ENCODE measurements around the gene ABTB2.
"Not testable (repeated sequence)": the region's sequence is repeated elsewhere in the genome, so short reads cannot be mapped to it uniquely, and the experiment has no call there.

Gene ABTB2

DNA sequence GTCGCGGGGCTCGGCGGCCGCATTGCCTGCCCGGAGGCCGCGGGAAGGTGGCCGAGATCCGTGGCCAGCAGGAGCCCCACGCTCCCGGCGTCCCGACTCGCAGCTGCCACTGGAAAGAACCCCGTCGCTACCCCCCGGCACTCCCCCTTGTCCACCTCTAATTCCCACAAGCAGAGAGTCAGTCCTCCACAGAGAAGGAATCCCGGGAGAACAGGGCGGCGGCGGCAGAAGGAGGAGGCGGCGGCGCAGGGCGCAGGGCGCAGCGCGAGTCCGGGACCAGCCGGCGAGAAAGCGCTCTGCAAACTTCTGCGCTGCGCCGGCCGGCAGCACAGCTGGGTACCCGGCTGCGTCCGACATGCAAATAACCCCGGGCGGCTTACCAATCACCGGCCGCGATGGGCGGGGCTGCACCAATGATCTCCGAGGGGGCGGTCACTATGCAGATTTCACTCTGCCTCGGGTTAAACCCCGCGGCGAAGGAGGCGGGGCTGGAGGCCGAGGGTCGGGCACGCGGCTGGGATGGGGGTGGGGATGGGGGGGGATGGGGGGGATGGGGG, at the start of gene ABTB2:
TSS of gene ABTB2 (minus strand) at position 310 of the 557 bp plus-strand sequence.
- H3K4me1 Mint-ChIP-seq, result peaks cover 24% of the 10 kb centered on the region
- DNase-seq (peak; percentile 98), ATAC-seq (peak; percentile 92)
- peak within 1 kb of the TSS; percentile 85 for H3K4me3 Mint-ChIP-seq
- no peaks in the 10 kb centered on the region for H3K9me3 Mint-ChIP-seq
- peaks cover 56% of the 10 kb centered on the region for H3K27me3 Mint-ChIP-seq
- H3K27ac Mint-ChIP-seq, result peak within 1 kb of the TSS; percentile 49
- peaks cover 5% of the 10 kb centered on the region for H3K36me3 Mint-ChIP-seq (ENCODE audit: low read depth)

DNA sequence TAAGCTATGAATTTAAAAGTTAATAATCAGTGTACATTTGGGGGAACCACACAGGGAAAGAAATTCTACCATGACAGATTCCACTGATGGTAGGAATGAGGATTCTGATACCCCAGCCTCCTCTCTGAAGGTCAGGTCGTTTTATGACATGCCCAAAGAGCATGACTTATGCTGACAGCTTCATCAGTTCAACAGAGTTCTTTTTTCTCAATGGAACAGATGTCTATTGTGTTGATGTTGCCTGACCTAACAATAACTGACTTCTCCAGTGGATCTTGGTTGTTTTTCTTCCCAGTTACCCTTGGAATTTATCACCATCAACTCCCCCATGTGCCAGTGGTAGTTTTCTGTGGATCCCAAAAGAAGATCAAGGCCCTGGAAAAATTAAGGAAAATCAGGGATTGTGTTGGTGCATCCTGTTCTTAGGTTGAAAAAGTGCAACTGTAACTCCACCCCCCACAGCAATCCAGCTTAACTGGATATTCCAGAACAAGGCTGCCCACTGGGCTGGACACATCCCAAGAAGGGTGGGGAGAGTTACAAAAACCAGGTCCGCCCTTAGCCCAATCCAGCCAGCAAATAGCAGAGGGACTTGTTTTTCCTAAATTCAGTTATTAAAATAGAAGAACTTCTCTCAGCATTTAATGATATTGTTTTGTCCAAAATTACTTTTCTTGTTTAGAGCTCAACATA, 49.5 kb upstream of the ABTB2 start:
- Mint-ChIP-seq H3K9me3 (no peaks in the 10 kb centered on the region), H3K36me3 (ENCODE audit: low read depth) (peaks cover 2% of the 10 kb centered on the region), H3K27ac (no peak overlapping the region), H3K4me3 (no peak overlapping the region), H3K27me3 (peaks cover 37% of the 10 kb centered on the region), H3K4me1 (peaks cover 18% of the 10 kb centered on the region)
- no peak for ATAC-seq
- no peak for DNase-seq

DNA sequence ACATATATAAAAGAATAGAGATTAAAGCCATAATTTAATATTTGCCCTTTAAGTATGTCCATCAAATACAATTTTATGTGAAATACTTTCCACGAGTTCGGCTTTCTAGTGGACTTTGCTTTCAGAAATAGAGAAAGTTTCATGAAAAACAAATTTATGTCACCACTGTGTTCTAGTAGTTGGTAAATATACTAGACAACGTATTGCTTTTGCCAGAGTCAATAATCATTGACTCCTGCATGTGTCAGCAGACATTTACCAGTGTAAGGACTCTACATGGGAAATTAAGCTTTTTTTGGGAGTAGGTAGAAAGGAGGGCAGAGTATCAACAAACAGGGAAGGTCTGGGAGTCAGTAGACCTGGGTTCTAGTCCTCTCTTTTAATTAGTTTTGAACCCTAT, 48.6 kb upstream of the ABTB2 start:
- Mint-ChIP-seq H3K9me3 (no peaks in the 10 kb centered on the region), H3K4me1 (peaks cover 18% of the 10 kb centered on the region), H3K36me3 (ENCODE audit: low read depth) (peaks cover 2% of the 10 kb centered on the region), H3K27ac (no peak overlapping the region), H3K4me3 (no peak overlapping the region), H3K27me3 (peaks cover 35% of the 10 kb centered on the region)
- DNase-seq (no peak), ATAC-seq (no peak)

DNA sequence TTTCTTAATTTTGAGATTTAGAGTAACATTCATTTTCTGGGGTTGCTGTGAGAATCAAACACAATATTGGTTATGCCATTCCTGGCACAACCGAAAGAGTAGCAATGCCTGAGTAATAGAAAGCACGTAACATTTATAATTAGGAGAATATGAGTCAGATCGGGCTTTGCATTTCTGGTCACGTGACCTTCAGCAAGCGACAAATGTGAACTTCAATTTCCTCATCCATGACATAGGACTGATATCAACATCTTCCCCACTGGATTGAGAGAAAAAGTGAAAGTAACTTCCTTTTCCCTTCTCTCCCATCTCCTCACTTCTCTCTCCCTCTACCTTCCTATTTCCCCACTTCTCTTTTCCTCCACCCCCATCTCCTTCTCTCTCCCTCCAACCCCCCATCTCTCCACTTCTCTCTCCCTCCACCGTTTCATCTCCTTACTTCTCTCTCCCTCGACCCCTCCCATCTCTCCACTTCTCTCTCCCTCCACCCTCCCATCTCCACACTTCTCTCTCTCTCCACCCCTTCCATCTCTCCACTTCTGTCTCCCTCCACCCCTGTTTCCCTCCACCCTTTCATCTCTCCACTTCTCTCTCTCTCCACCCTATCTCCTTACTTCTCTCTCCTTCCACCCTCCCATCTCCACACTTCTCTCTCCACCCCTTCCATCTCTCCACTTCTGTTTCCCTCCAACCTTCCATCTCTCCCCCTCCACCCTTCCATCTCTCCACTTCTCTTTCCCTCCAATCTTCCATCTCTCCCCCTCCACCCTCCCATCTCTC, 47.5 kb upstream of the ABTB2 start:
- ATAC-seq (peak; percentile 71), DNase-seq (no peak)
- no peaks in the 10 kb centered on the region for H3K9me3 Mint-ChIP-seq
- H3K27me3 Mint-ChIP-seq, result peaks cover 32% of the 10 kb centered on the region
- peaks cover 18% of the 10 kb centered on the region for H3K4me1 Mint-ChIP-seq
- no peak overlapping the region for H3K4me3 Mint-ChIP-seq
- no peaks in the 10 kb centered on the region for H3K36me3 Mint-ChIP-seq (ENCODE audit: low read depth)
- H3K27ac Mint-ChIP-seq, result no peak overlapping the region

DNA sequence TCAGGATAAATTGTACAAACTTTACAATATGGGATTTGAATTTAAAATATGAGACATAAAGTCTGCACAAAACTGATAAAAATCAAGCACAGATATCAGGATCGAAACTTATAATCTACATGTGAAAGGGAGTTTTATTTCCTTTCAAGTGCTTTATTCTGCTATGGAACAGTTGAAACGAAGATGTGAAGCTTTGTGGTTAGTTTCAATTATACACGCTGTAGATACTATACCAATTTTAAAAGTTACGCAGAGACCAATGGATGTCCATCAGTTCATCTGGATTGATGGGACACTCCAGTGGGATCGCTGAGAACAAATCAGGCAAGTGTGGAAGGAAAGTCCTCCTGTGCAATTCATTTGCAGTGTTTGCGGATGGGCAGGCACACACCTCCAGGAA, 46.5 kb upstream of the ABTB2 start:
- no peaks in the 10 kb centered on the region for H3K36me3 Mint-ChIP-seq (ENCODE audit: low read depth)
- peak overlapping the region; percentile 15 for H3K27ac Mint-ChIP-seq
- DNase-seq (no peak), ATAC-seq (peak; percentile 49)
- no peaks in the 10 kb centered on the region for H3K9me3 Mint-ChIP-seq
- peaks cover 25% of the 10 kb centered on the region for H3K27me3 Mint-ChIP-seq
- peaks cover 18% of the 10 kb centered on the region for H3K4me1 Mint-ChIP-seq
- no peak overlapping the region for H3K4me3 Mint-ChIP-seq

DNA sequence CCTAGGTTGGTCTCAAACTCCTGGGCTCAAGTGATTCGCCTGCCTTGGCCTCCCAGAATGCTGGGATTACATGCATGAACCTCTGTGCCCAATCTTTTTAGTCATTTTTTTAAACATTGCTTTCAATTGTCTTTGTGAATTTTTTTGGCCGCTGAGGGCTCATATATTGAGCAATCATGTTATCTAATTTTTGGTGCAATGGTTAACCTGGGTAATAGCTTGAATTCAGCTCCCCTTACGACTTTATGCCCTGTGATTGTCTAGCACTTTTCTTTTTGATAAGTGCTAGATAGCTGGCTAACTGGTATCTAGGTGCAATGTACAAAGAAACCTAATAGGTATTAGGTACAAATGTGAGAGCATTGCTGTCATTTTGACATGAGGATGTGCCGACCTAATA, 45.6 kb upstream of the ABTB2 start:
- no peak overlapping the region for H3K4me3 Mint-ChIP-seq
- H3K9me3 Mint-ChIP-seq, result no peaks in the 10 kb centered on the region
- no peak overlapping the region for H3K27ac Mint-ChIP-seq
- ATAC-seq (no peak), DNase-seq (no peak)
- H3K27me3 Mint-ChIP-seq, result peaks cover 22% of the 10 kb centered on the region
- peaks cover 18% of the 10 kb centered on the region for H3K4me1 Mint-ChIP-seq
- H3K36me3 Mint-ChIP-seq (ENCODE audit: low read depth), result no peaks in the 10 kb centered on the region

DNA sequence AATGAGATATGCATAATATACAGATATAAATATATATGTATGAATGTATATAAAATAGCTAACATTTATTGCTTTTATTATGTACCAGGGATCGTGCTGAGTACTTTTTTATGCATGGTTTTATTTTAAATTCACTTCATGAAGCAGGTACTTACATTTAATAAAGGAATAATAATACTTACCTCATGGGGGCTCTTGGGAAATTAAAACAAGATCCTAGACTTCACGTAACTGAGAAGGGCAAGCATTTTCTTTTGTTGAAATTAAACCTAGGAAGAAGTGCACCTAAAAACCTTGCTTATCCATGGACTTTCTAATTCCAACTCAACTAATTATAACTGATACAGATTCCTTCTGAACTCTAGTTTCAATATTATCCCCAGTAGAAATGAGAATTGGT, 40.0 kb upstream of the ABTB2 start:
- Mint-ChIP-seq H3K4me3 (no peak overlapping the region), H3K27ac (no peak overlapping the region), H3K9me3 (peaks cover 16% of the 10 kb centered on the region), H3K4me1 (no peaks in the 10 kb centered on the region), H3K36me3 (ENCODE audit: low read depth) (peaks cover 4% of the 10 kb centered on the region), H3K27me3 (peaks cover 6% of the 10 kb centered on the region)
- no peak for DNase-seq
- ATAC-seq, result no peak

DNA sequence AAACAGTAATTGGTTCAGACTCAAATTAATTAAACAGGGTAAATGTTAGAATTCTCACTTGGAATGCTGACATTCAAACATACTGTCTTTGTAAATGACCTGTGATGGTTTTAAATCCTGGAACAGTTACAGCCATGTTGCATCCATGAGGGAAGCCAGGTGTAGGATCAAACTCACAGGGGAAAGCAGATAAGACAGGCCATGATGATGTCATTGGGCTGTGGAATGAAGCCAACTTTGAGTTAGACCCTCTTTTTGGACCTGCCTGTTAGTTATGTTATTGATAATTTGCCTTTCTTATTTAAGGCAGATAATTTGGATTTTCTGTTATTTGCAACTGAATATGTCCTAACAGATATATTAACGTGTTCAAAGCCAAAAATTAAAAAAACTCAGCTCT, 39.3 kb upstream of the ABTB2 start:
- DNase-seq (no peak), ATAC-seq (no peak)
- Mint-ChIP-seq H3K27ac (no peak overlapping the region), H3K4me1 (no peaks in the 10 kb centered on the region), H3K9me3 (peaks cover 16% of the 10 kb centered on the region), H3K4me3 (no peak overlapping the region), H3K36me3 (ENCODE audit: low read depth) (peaks cover 4% of the 10 kb centered on the region), H3K27me3 (peaks cover 10% of the 10 kb centered on the region)

DNA sequence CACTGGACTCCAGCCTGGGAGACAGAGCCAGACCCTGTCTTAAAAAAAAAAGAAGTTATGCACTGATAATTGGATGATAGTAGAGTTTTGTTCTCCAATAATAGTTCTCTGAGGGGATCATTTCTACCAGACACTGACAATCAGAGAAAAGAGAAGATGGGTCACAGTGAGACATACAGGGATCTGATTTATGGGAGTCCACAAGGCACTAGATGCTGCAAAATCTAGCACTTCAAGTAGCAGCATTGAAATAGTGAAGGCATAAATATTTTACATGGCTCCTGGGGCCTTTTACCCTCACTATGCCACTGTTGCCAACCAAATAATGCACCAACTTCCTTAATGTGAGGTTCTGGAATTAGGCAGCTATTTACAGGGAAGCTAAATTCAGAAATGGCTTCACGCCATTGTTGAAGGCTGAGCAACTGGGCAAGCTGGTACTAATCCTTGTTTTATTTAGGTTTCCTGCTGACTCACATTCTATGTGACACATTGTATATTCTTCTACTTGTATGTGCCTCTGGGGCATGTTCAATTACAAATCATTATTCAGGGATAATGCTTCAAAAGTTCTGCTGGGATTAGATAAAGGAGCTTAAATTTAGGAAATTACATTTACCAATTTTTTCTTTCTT, 38.2 kb upstream of the ABTB2 start:
- Mint-ChIP-seq H3K27me3 (peaks cover 16% of the 10 kb centered on the region), H3K9me3 (peaks cover 16% of the 10 kb centered on the region), H3K4me3 (no peak overlapping the region), H3K36me3 (ENCODE audit: low read depth) (peaks cover 4% of the 10 kb centered on the region), H3K4me1 (no peaks in the 10 kb centered on the region), H3K27ac (no peak overlapping the region)
- ATAC-seq, result no peak
- DNase-seq, result no peak

DNA sequence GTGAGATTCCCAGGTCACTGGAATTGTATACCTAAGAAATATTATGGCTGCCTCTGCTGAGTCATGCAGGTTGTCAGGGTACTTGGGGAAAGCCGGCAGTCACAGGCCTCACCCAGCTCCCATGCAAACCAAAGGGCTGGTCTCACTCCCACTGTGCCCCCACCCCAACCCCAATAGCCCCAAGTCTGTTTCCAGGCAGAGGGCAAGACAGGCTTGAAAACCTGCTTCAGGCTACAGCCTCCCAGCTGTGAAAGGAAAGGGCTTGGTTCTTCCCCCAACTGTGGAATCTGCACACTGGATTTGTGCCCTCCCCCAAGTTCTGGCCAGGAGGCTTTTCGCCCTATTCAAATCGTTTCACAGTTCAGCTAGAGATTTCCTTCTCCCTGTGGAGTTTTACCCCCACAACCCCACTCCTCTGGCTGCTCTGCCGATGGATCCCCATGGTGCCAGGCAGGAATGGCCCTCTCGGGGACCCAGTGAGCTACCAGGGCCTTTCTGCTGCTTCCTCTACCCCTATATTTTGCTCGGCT, 37.0 kb upstream of the ABTB2 start:
- Mint-ChIP-seq H3K27ac (no peak overlapping the region), H3K4me3 (no peak overlapping the region), H3K9me3 (peaks cover 16% of the 10 kb centered on the region), H3K36me3 (ENCODE audit: low read depth) (peaks cover 4% of the 10 kb centered on the region), H3K27me3 (peaks cover 22% of the 10 kb centered on the region), H3K4me1 (no peaks in the 10 kb centered on the region)
- no peak for ATAC-seq
- DNase-seq, result no peak

DNA sequence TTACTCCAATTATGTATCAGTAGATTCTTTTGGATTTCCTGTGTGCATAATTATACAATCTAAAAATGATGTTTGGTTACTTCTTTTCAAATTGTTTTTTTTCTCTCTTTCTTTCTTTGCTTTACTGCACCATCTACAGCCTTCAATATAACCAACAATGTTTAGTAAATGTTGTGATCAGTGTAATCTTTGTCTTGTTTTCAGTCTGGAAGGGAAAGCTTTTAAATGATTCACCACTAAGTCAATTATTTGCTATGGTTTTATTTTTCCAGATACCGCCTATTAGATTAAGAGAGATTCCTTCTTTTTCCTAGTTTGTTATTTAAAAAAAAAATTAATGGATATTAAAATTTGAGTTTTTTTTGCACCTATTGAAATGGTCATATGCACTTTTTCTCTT, 29.8 kb upstream of the ABTB2 start:
- no peaks in the 10 kb centered on the region for H3K4me1 Mint-ChIP-seq
- peaks cover 24% of the 10 kb centered on the region for H3K27me3 Mint-ChIP-seq
- H3K4me3 Mint-ChIP-seq, result no peak overlapping the region
- ATAC-seq (no peak), DNase-seq (no peak)
- H3K9me3 Mint-ChIP-seq, result no peaks in the 10 kb centered on the region
- H3K27ac Mint-ChIP-seq, result no peak overlapping the region
- no peaks in the 10 kb centered on the region for H3K36me3 Mint-ChIP-seq (ENCODE audit: low read depth)

DNA sequence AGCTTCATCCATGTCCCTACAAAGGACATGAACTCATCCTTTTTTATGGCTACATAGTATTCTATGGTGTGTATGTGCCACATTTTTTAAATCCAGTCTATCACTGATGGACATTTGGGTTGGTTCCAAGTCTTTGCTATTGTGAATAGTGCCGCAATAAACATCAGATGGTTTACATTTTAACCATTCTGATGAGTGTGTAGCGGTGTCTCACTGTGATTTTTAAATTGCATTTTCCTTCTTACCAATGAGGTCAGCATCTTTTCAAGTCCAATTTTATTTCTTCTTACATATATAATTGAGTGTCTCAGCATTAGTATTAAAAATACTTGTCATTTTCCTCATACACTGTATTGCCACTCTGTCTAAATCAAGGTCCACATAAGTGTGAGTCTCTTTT, 28.5 kb upstream of the ABTB2 start:
- H3K4me1 Mint-ChIP-seq; H3K9me3 Mint-ChIP-seq; H3K36me3 Mint-ChIP-seq (ENCODE audit: low read depth); DNase-seq; H3K4me3 Mint-ChIP-seq; H3K27ac Mint-ChIP-seq; ATAC-seq: not testable (repeated sequence)
- peaks cover 14% of the 10 kb centered on the region for H3K27me3 Mint-ChIP-seq

DNA sequence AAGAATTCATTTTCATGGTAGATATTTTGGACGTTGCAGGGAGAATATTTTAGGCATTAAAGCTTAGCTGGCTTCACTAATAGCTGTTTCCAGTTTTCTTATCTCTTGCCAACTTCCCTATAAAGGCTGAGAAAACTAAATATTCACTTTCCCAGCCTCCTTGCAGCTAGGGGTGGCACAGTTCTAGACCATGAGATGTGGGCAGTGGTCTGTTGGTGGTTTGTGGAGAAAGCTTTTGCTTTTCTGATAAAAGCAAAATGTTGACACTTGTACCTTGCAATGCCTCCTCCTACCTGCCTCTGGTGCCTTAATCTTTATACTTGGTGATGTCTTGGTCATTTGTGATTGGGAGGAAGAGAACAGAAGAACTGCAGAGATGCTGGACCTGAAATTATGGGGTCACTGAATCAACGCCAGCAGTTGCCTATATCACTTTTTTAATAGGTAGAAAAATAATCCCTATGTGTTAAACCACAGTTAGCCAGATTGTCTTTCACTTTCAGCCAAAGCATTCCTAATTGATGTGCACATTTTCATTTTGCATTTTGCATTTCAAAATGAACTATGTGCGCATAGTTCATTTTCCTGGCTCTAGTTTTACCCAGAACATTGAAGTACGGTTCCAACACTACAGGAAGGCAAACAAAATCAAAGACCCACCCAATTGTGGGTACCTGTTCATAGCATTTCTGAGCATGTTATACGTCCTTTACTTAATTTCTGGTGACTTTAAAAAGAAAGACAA, 24.9 kb upstream of the ABTB2 start:
- Mint-ChIP-seq H3K27ac (no peak overlapping the region), H3K36me3 (ENCODE audit: low read depth) (peaks cover 2% of the 10 kb centered on the region), H3K4me1 (peaks cover 4% of the 10 kb centered on the region), H3K4me3 (no peak overlapping the region), H3K27me3 (peaks cover 4% of the 10 kb centered on the region), H3K9me3 (peaks cover 6% of the 10 kb centered on the region)
- ATAC-seq (no peak), DNase-seq (no peak)

DNA sequence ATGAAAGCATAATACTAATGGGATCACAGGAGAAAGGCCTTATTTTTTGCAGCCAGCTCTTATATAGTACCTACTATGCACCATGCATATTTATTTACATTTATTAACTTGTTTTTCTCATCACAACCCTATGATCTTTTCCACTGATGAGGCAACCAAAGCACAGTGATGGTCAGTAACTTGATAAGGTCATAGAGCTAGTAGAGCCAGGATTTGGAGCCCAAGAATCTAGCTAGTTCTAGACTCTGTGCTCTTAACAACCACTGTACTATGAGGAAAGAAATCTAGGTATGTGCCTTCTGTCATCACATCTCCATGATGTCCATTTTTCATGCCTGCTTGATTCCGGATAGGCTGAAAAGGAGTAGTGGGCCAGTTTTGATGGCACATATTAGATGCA, 24.0 kb upstream of the ABTB2 start:
- no peak for ATAC-seq
- Mint-ChIP-seq H3K4me3 (no peak overlapping the region), H3K27me3 (peaks cover 4% of the 10 kb centered on the region), H3K9me3 (peaks cover 13% of the 10 kb centered on the region), H3K27ac (no peak overlapping the region), H3K36me3 (ENCODE audit: low read depth) (peaks cover 5% of the 10 kb centered on the region), H3K4me1 (peaks cover 4% of the 10 kb centered on the region)
- no peak for DNase-seq
